SU-DHL-6 (cell line): ENCODE measurements around the gene ITPKC.

Source experiments
- CTCF ChIP-seq: fragments of 200-600 bp; sonication (generic); IDR thresholded peaks from one replicate; pipeline ENCODE4 v1.5.1; 2017; ENCODE audit warnings: antibody characterized with exemption, mild to moderate bottlenecking, low read length, moderate library complexity; ENCODE audit not compliant: insufficient read depth, poor library complexity, severe bottlenecking
- EZH2phosphoT487 ChIP-seq: fragments of 200-600 bp; sonication (generic), shearing (Covaris generic); conservative IDR thresholded peaks from 2 replicates; pipeline ENCODE4 v1.6.1; 2018; ENCODE audit warnings: mild to moderate bottlenecking, antibody characterized with exemption, low read length, moderate library complexity, mixed read lengths

GRCh38 chr19:40687525-40688016, 29.3 kb upstream of the ITPKC start:
- TF ChIP-seq EZH2phosphoT487 (no peak), CTCF (no peak)
